B cell (primary cell): ENCODE data around the gene RAC3.

Experiments
- EZH2 ChIP-seq: IDR thresholded peaks from 2 replicates; pipeline ENCODE4 v1.6.1; 2012; ENCODE audit warnings: borderline replicate concordance, low read depth, mild to moderate bottlenecking, moderate library complexity, low read length; ENCODE audit not compliant: insufficient read depth, poor library complexity, severe bottlenecking
- TF ChIP-seq, protein P1 (sequence below): fragments of 200-600 bp; IDR thresholded peaks from one replicate; pipeline ENCODE4 v1.8.0; 2022; ENCODE audit warnings: antibody characterized with exemption, mild to moderate bottlenecking

DNA sequence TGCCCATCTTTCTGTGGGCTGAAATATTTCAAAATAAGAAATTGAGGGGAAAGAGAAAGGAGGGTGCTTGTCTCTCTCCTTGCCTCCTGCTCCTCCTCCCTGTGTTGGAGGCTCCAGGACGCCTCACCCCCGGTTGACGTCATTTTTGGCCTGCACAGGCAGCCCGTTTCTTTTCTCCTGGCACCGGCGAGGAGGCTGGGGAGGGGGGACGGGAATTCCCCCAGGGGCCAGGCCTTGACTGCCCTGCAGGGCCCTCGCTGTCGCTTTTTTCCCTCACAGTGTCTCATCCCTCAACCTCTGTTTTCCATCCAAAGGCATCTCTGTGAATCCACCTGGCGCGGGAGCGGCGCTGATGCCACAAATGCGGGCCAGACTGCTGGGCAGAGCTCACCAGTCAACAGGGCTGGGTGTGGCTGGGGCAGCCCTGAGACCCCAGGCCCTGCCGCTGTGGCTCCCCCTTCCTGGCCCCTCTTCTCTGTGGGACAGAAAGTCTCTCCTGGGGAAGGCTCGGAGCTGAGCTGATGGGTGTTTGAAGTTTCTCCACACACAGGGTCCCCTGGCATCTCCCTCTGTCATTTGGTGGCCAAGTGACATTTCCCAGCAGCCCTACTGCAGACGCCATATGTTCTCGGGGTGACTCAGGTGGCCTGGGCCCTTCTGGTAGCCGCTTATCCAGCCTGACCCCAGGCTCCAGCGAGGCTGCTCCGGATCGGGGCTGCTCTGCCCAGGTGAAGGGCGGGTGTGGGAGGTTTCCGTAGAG is 24.8 kb upstream of the RAC3 start:
- TF ChIP-seq, protein P1, sequence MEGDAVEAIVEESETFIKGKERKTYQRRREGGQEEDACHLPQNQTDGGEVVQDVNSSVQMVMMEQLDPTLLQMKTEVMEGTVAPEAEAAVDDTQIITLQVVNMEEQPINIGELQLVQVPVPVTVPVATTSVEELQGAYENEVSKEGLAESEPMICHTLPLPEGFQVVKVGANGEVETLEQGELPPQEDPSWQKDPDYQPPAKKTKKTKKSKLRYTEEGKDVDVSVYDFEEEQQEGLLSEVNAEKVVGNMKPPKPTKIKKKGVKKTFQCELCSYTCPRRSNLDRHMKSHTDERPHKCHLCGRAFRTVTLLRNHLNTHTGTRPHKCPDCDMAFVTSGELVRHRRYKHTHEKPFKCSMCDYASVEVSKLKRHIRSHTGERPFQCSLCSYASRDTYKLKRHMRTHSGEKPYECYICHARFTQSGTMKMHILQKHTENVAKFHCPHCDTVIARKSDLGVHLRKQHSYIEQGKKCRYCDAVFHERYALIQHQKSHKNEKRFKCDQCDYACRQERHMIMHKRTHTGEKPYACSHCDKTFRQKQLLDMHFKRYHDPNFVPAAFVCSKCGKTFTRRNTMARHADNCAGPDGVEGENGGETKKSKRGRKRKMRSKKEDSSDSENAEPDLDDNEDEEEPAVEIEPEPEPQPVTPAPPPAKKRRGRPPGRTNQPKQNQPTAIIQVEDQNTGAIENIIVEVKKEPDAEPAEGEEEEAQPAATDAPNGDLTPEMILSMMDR = no peak
- no peak for TF ChIP-seq EZH2
